HepG2 (cell line): Measurements from ENCODE around the gene KRT81. TPM values are rescaled to one million over a fixed set of nuclear protein-coding genes. Genes with fewer than 3 reads are reported as not detected.

Experiments
- ATAC-seq: fragments of 200-7000 bp; cut with Tn5 transposase; 3 replicates; pipeline ENCODE4 v1.9.1; 2020; ENCODE audit warnings: mild to moderate bottlenecking, moderate library complexity
- BruUV-seq: library from RNA; stranded (reverse); fragments of 400-500 nt; replicated peaks from 2 replicates; lab custom pipeline; 2021; lab: Mats Ljungman, UMichigan
- CTCF ChIA-PET: fragments of 300-600 bp; formaldehyde crosslinking; extraction: SDS; loops from one replicate; lab custom pipeline; 2021; ENCODE audit warnings: low total read pairs, inconsistent platforms, low intra/inter-chr PET ratio; lab: Yijun Ruan, JAX
- POLR2A ChIA-PET: fragments of 350-600 bp; sonication (Branson Sonifier 250); formaldehyde crosslinking; loops from one replicate; lab custom pipeline; 2020; ENCODE audit warnings: antibody characterized with exemption, inconsistent platforms; lab: Yijun Ruan, JAX
- DNase-seq: peaks from one replicate; pipeline ENCODE4 v3.0.0-alpha.2; 2015; ENCODE audit warnings: low spot score
- FAIRE-seq: peaks from 3 replicates; lab custom pipeline; 2011; peaks lifted over from hg19 to GRCh38; lab: Jason Lieb, UNC
- H2AFZ ChIP-seq: one replicate; pipeline ENCODE4 v1.6.1; 2011; ENCODE audit warnings: low read length, inconsistent platforms
- H3K27ac ChIP-seq: fragments of 300-600 bp; 3 replicates; pipeline ENCODE4 v1.8.0; 2011; ENCODE audit warnings: mixed run types, mild to moderate bottlenecking, mixed read lengths, low read length, inconsistent platforms; ENCODE audit not compliant: insufficient read depth; ENCODE audit errors: extremely low read length
- H3K27me3 ChIP-seq, 2 experiments: fragments of 200-600 bp in 1 of 2; 2 replicates in 1 of 2; 3 replicates in 1 of 2; pipeline versions ENCODE4 v1.6.0 to v1.8.0; 2011; ENCODE audit warnings: low read length in 2 of 2, mild to moderate bottlenecking in 2 of 2, moderate library complexity in 2 of 2, inconsistent platforms in 1 of 2; ENCODE audit not compliant: insufficient read depth in 2 of 2, control insufficient read depth in 1 of 2
- H3K36me3 ChIP-seq, 2 experiments: fragments of 200-600 bp in 1 of 2; replicated peaks in 1 of 2; 2 replicates in 1 of 2; 3 replicates in 1 of 2; pipeline versions ENCODE4 v1.5.1 to v1.8.0; 2011; ENCODE audit warnings: low read length in 2 of 2, inconsistent platforms in 1 of 2; ENCODE audit not compliant: insufficient read depth in 2 of 2, control insufficient read depth in 1 of 2
- H3K4me1 ChIP-seq: 2 replicates; pipeline ENCODE4 v1.5.1; 2012; ENCODE audit warnings: low read length, inconsistent platforms; ENCODE audit not compliant: insufficient read depth
- H3K4me2 ChIP-seq: 2 replicates; pipeline ENCODE4 v1.6.0; 2011; ENCODE audit warnings: low read depth, low read length, inconsistent platforms
- H3K4me3 ChIP-seq, 3 experiments: fragments of 200-600 bp in 1 of 3; sonication (generic), shearing (Covaris generic) in 1 of 3; replicated peaks in 1 of 3; 2 replicates each; pipeline ENCODE4 v1.5.1; 2011 to 2016; ENCODE audit warnings: low read length in 3 of 3, inconsistent platforms in 2 of 3, low read depth in 2 of 3, mild to moderate bottlenecking in 2 of 3, control low read depth in 1 of 3, mixed read lengths in 1 of 3; ENCODE audit not compliant: insufficient read depth in 1 of 3
- H3K79me2 ChIP-seq: one replicate; pipeline ENCODE4 v1.6.1; 2011; ENCODE audit warnings: low read length, inconsistent platforms; ENCODE audit not compliant: insufficient read depth
- H3K9ac ChIP-seq: 2 replicates; pipeline ENCODE4 v1.6.0; 2011; ENCODE audit warnings: mild to moderate bottlenecking, low read depth, low read length, inconsistent platforms; ENCODE audit not compliant: insufficient read depth
- H3K9me3 ChIP-seq: 2 replicates; pipeline ENCODE4 v1.5.1; 2012; ENCODE audit warnings: mild to moderate bottlenecking, low read length
- H4K20me1 ChIP-seq: 2 replicates; pipeline ENCODE4 v1.6.0; 2011; ENCODE audit warnings: inconsistent platforms, mild to moderate bottlenecking, low read length, moderate library complexity; ENCODE audit not compliant: insufficient read depth
- CBX5 ChIP-seq: sonication (generic); formaldehyde crosslinking; IDR thresholded peaks from 2 replicates; pipeline ENCODE4 v1.4.0; 2020; ENCODE audit warnings: missing genetic modification reagents, borderline replicate concordance
- CENPT ChIP-seq: sonication (generic); formaldehyde crosslinking; IDR thresholded peaks from 2 replicates; pipeline ENCODE4 v1.8.0; 2022; ENCODE audit warnings: low read depth, mild to moderate bottlenecking, moderate library complexity, missing genetic modification reagents
- FOXA3 ChIP-seq: IDR thresholded peaks from 2 replicates; pipeline ENCODE4 v1.6.1; 2016; ENCODE audit warnings: missing genetic modification reagents, missing compliant biosample characterization
- IRX3 ChIP-seq: sonication (generic); formaldehyde crosslinking; IDR thresholded peaks from 2 replicates; pipeline ENCODE4 v1.8.1; 2023; ENCODE audit warnings: mild to moderate bottlenecking, low read depth, missing genetic modification reagents, borderline replicate concordance
- KAT8 ChIP-seq: IDR thresholded peaks from 2 replicates; pipeline ENCODE4 v1.6.1; 2016; ENCODE audit warnings: missing genetic modification reagents, missing compliant biosample characterization
- KDM2A ChIP-seq: sonication (generic); formaldehyde crosslinking; IDR thresholded peaks from 2 replicates; pipeline ENCODE4 v1.4.0; 2020; ENCODE audit warnings: low read depth, missing genetic modification reagents, borderline replicate concordance
- MLLT10 ChIP-seq: sonication (generic); formaldehyde crosslinking; IDR thresholded peaks from 2 replicates; pipeline ENCODE4 v1.4.0; 2020; ENCODE audit warnings: missing genetic modification reagents
- NFATC3 ChIP-seq: sonication (generic); formaldehyde crosslinking; IDR thresholded peaks from 2 replicates; pipeline ENCODE4 v1.5.1; 2020; ENCODE audit warnings: mild to moderate bottlenecking, missing genetic modification reagents
- PHB2 ChIP-seq: fragments of 450-650 bp; IDR thresholded peaks from 2 replicates; pipeline ENCODE4 v1.6.1; 2018; ENCODE audit not compliant: partially characterized antibody
- PRDM15 ChIP-seq: sonication (generic); formaldehyde crosslinking; IDR thresholded peaks from 2 replicates; pipeline ENCODE4 v1.4.0; 2020; ENCODE audit warnings: missing genetic modification reagents
- SP4 ChIP-seq: sonication (generic); formaldehyde crosslinking; IDR thresholded peaks from 2 replicates; pipeline ENCODE4 v1.8.1; 2023; ENCODE audit warnings: mild to moderate bottlenecking, missing genetic modification reagents
- THAP7 ChIP-seq: sonication (generic); formaldehyde crosslinking; IDR thresholded peaks from 2 replicates; pipeline ENCODE4 v1.8.1; 2023; ENCODE audit warnings: mild to moderate bottlenecking, missing genetic modification reagents
- UBTF ChIP-seq: sonication (generic); formaldehyde crosslinking; IDR thresholded peaks from 2 replicates; pipeline ENCODE4 v1.4.0; 2020; ENCODE audit warnings: mild to moderate bottlenecking, missing genetic modification reagents
- ZBTB7A ChIP-seq: sonication (generic); formaldehyde crosslinking; IDR thresholded peaks from 2 replicates; pipeline ENCODE4 v1.8.0; 2022; ENCODE audit warnings: mild to moderate bottlenecking, missing genetic modification reagents
- ZNF160 ChIP-seq: sonication (generic); formaldehyde crosslinking; IDR thresholded peaks from 2 replicates; pipeline ENCODE4 v1.8.0; 2022; ENCODE audit warnings: mild to moderate bottlenecking, inconsistent platforms, missing genetic modification reagents
- ZNF264 ChIP-seq: sonication (generic); formaldehyde crosslinking; IDR thresholded peaks from 2 replicates; pipeline ENCODE4 v1.4.0; 2020; ENCODE audit warnings: missing genetic modification reagents
- ZNF513 ChIP-seq: sonication (generic); formaldehyde crosslinking; conservative IDR thresholded peaks from 2 replicates; pipeline ENCODE4 v1.5.0; 2020; ENCODE audit warnings: missing genetic modification reagents
- ZNF674 ChIP-seq: sonication (generic); formaldehyde crosslinking; IDR thresholded peaks from 2 replicates; pipeline ENCODE4 v1.5.0; 2020; ENCODE audit warnings: low read depth, mild to moderate bottlenecking, missing genetic modification reagents
- WGBS: methylation state at CpG from one replicate; pipeline ENCODE4 v1.1.6; 2017; ENCODE audit warnings: low lambda C conversion rate; 5-methylcytosine and 5-hydroxymethylcytosine counted together
- in situ Hi-C: cut with HindIII; loops from 2 replicates; pipeline ENCODE4 v1.10.0; 2017; ENCODE audit warnings: low pct_unique_long_range_greater_than_20kb; ENCODE audit not compliant: extremely low pct_ligation_motif_present
- intact Hi-C: fragments of 100-400 bp; cut with micrococcal nuclease; formaldehyde crosslinking; loops from one replicate; pipeline ENCODE4 v1.10.0; 2022; ENCODE audit not compliant: unreplicated experiment
- polyA plus RNA-seq, 8 experiments: library from polyadenylated mRNA; depleted of rRNA in 3 of 8; stranded (reverse) in 7 of 8; unstranded in 1 of 8; fragments of >200 nt; fragmentation: Illumina TruSeq in 4 of 8; extraction: Trizol in 4 of 8; gene quantifications; 2 replicates each; pipeline versions ENCODE4 v1.2.1 to v1.2.3, GENCODE V29; 2011 to 2016; ENCODE audit warnings: low read depth in 4 of 8, missing spikeins in 1 of 8, mixed read lengths in 1 of 8; ENCODE audit not compliant: insufficient read depth in 1 of 8
- total RNA-seq, 5 experiments: library from RNA; depleted of rRNA; stranded (reverse); fragments of >200 nt; fragmentation: Illumina TruSeq; extraction: Trizol; gene quantifications; 2 replicates each; pipeline ENCODE4 v1.2.3, GENCODE V29; 2016; ENCODE audit warnings: low read depth in 1 of 5

KRT81 gene
- total and polyA plus RNA-seq, 2 of the 13 experiments (the other 11 are each of a cell fraction or from before 2014, with no cell fraction given), result not detected

- no peak for TF ChIP-seq KAT8 (CRISPR knock-in tag)
- TF ChIP-seq SP4 (CRISPR knock-in tag), result no peak
- TF ChIP-seq UBTF (CRISPR knock-in tag), result no peak
- TF ChIP-seq PHB2, result no peak
- TF ChIP-seq NFATC3, result no peak
- TF ChIP-seq ZNF160 (CRISPR knock-in tag), result no peak
- no peak for TF ChIP-seq MLLT10 (CRISPR knock-in tag)
- no peak for TF ChIP-seq THAP7 (CRISPR knock-in tag)
- no peak for TF ChIP-seq IRX3
- no peak for TF ChIP-seq CBX5
- TF ChIP-seq ZBTB7A (CRISPR knock-in tag), result no peak
- TF ChIP-seq FOXA3 (CRISPR knock-in tag), result no peak
- no peak for TF ChIP-seq ZNF264 (CRISPR knock-in tag)
- no peak for TF ChIP-seq ZNF674 (CRISPR knock-in tag)
- no peak for TF ChIP-seq CENPT (CRISPR knock-in tag)
- TF ChIP-seq ZNF513 (CRISPR knock-in tag), result no peak
- TF ChIP-seq PRDM15 (CRISPR knock-in tag), result no peak
- TF ChIP-seq KDM2A (CRISPR knock-in tag), result no peak
- H3K27me3 ChIP-seq, result peaks cover 6 to 36% of the 10 kb centered on the region in 2 experiments; a peak in 3 of 5 replicates
- POLR2A ChIA-PET, result no interaction called here
- H3K9ac ChIP-seq, result no peak overlapping the region
- no peak overlapping the region for H3K4me2 ChIP-seq
- CTCF ChIA-PET, result no interaction called here
- H4K20me1 ChIP-seq, result no peaks in the 10 kb centered on the region
- no peak overlapping the region for H3K27ac ChIP-seq
- no peak for FAIRE-seq
- ATAC-seq, result no peak
- H3K9me3 ChIP-seq, result no peaks in the 10 kb centered on the region
- H3K79me2 ChIP-seq, result no peaks in the 10 kb centered on the region
- in situ Hi-C loops, result no loop called here
- H2AFZ ChIP-seq, result no peak overlapping the region
- WGBS, result 54% methylated on average over 6 of the region's 9 CpGs
- H3K4me3 ChIP-seq, result no peak overlapping the region
- intact Hi-C loops, result no loop called here
- BruUV-seq, result no TSS peak
- H3K36me3 ChIP-seq, result no peaks in the 10 kb centered on the region
- H3K4me1 ChIP-seq, result peaks cover 10% of the 10 kb centered on the region
- DNase-seq, result no peak
Measured at GRCh38 chr12:52313926-52314325, 22.6 kb upstream of the KRT81 start.
